Duodenal mucosa (tissue), 2 donors: ENCODE measurements around the gene FYN.

ENCODE experiments used
- H3K27ac ChIP-seq: one replicate; pipeline ENCODE4 v1.7.0; 2013; ENCODE audit warnings: low read depth, low read length
- H3K27me3 ChIP-seq, 2 donors: one replicate each; pipeline ENCODE4 v1.7.0; 2013; ENCODE audit warnings: low read length in 2 of 2, control low read depth in 1 of 2; ENCODE audit not compliant: insufficient read depth in 2 of 2, control insufficient read depth in 1 of 2
- H3K36me3 ChIP-seq, 2 donors: one replicate each; pipeline ENCODE4 v1.7.0; 2013; ENCODE audit warnings: low read length in 2 of 2, control low read depth in 1 of 2; ENCODE audit not compliant: insufficient read depth in 2 of 2, control insufficient read depth in 1 of 2
- H3K4me1 ChIP-seq, 2 donors: one replicate each; pipeline ENCODE4 v1.7.0; 2013; ENCODE audit warnings: low read length in 2 of 2, control low read depth in 1 of 2; ENCODE audit not compliant: insufficient read depth in 2 of 2, control insufficient read depth in 1 of 2
- H3K4me3 ChIP-seq, 2 donors: one replicate each; pipeline ENCODE4 v1.7.0; 2013; ENCODE audit warnings: low read length in 2 of 2, low read depth in 1 of 2
- H3K9ac ChIP-seq, 2 donors: one replicate each; pipeline ENCODE4 v1.7.0; 2013; ENCODE audit warnings: low read length in 2 of 2, low read depth in 1 of 2
- H3K9me3 ChIP-seq, 2 donors: one replicate each; pipeline ENCODE4 v1.7.0; 2013; ENCODE audit warnings: low read length in 2 of 2, control low read depth in 1 of 2; ENCODE audit not compliant: control insufficient read depth in 1 of 2

FYN gene

GRCh38 chr6:111723412-111723970, 149.8 kb downstream of the FYN start:
- no peaks in the 10 kb centered on the region for H3K9me3 ChIP-seq
- no peak overlapping the region for H3K9ac ChIP-seq
- H3K27me3 ChIP-seq: no peaks in the 10 kb centered on the region
- peaks cover 10% of the 10 kb centered on the region in 2 donors for H3K4me1 ChIP-seq
- H3K27ac ChIP-seq: no peak overlapping the region
- peaks cover 0 to 3% of the 10 kb centered on the region in 2 donors for H3K36me3 ChIP-seq
- no peak overlapping the region for H3K4me3 ChIP-seq

DNA sequence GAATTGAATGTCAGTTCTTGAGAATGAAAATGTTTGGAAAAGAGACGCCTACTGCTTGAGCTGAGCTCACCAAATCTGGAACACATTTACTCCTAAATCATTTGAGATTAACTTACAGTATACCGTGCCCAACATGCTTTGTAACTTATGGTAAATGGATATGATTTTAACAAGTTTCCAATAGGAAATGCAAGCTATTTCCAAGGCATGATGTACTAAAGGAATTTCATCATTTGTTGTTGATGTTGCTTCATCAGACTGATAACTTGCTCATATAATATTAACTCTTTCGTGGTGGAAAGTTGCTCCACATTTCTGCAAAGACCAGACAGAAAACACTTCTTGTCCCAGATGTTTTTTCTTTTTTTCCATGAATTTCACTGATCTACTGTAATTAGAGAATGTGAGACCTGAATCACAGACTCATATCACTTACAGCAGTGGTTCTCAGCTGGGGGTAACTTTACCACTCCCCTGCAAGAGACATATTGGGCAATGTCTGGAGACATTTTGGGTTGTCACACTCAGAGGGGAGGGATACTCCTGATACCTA, 151.0 kb downstream of the FYN start:
- Histone ChIP-seq H3K9ac (no peak overlapping the region), H3K27me3 (no peaks in the 10 kb centered on the region), H3K36me3 (peaks cover 0 to 3% of the 10 kb centered on the region in 2 donors), H3K9me3 (no peaks in the 10 kb centered on the region), H3K4me1 (peaks cover 10% of the 10 kb centered on the region in 2 donors), H3K4me3 (no peak overlapping the region), H3K27ac (no peak overlapping the region)

GRCh38 chr6:111721753-111722154, 151.5 kb downstream of the FYN start:
- H3K9me3 ChIP-seq: no peaks in the 10 kb centered on the region
- peaks cover 0 to 3% of the 10 kb centered on the region in 2 donors for H3K36me3 ChIP-seq
- no peak overlapping the region for H3K4me3 ChIP-seq
- no peak overlapping the region for H3K27ac ChIP-seq
- peaks cover 10% of the 10 kb centered on the region in 2 donors for H3K4me1 ChIP-seq
- H3K27me3 ChIP-seq: no peaks in the 10 kb centered on the region
- no peak overlapping the region for H3K9ac ChIP-seq

GRCh38 chr6:111720931-111721496, 152.2 kb downstream of the FYN start:
- no peaks in the 10 kb centered on the region for H3K27me3 ChIP-seq
- H3K9ac ChIP-seq: no peak overlapping the region
- peaks cover 10% of the 10 kb centered on the region in 2 donors for H3K4me1 ChIP-seq
- H3K9me3 ChIP-seq: no peaks in the 10 kb centered on the region
- H3K36me3 ChIP-seq: peaks cover 0 to 3% of the 10 kb centered on the region in 2 donors
- no peak overlapping the region for H3K4me3 ChIP-seq
- no peak overlapping the region for H3K27ac ChIP-seq

DNA sequence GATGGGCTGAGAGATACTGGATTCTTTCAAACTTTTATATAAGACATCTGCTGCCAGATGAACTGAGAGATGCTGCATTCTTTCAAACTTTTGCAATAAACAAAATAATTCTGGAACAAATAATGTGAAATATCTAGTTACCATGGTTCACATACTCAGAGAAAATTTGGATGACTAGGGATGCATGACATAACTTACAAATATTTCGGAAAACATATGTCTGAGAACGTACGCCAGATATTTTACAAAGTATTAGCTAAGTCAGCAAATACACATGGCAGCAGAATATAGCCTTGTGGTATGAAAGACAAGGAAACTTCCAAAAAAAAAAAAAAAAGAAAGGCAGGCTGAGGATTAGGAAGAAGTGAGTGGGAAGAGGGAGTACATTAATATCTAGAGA, 154.3 kb downstream of the FYN start:
- H3K27ac ChIP-seq: no peak overlapping the region
- H3K4me1 ChIP-seq: peaks cover 3 to 7% of the 10 kb centered on the region in 2 donors
- no peak overlapping the region for H3K4me3 ChIP-seq
- no peaks in the 10 kb centered on the region for H3K9me3 ChIP-seq
- H3K27me3 ChIP-seq: no peaks in the 10 kb centered on the region
- peaks cover 0 to 3% of the 10 kb centered on the region in 2 donors for H3K36me3 ChIP-seq
- no peak overlapping the region for H3K9ac ChIP-seq

- no peak overlapping the region for H3K27ac ChIP-seq
- no peak overlapping the region for H3K9ac ChIP-seq
- no peak overlapping the region for H3K4me3 ChIP-seq
- H3K4me1 ChIP-seq: peaks cover 0 to 6% of the 10 kb centered on the region in 2 donors
- no peaks in the 10 kb centered on the region for H3K27me3 ChIP-seq
- peaks cover 0 to 3% of the 10 kb centered on the region in 2 donors for H3K36me3 ChIP-seq
- no peaks in the 10 kb centered on the region for H3K9me3 ChIP-seq
Observed at GRCh38 chr6:111718326-111718725, 154.9 kb downstream of the FYN start.

DNA sequence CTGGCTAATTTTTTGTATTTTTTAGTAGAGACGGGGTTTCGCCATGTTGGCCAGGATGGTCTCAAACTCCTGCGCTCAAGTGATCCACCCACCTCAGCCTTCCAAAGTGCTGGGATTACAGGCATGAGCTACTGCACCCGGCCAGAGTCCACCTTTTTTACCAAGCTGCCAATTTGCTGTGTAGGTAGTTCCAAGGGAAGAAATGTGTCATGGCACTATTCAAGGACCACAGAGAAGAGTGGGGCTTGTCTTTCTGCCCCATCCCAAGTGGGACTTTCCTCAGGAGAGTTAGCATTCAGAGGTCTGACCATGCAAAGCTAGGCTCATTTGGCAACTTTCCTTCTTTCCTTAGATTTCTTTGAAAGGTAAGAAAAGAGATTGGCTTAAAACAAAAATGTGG, 155.6 kb downstream of the FYN start:
- Histone ChIP-seq H3K4me3 (no peak overlapping the region), H3K4me1 (peaks cover 0 to 6% of the 10 kb centered on the region in 2 donors), H3K27me3 (no peaks in the 10 kb centered on the region), H3K9ac (no peak overlapping the region), H3K27ac (no peak overlapping the region), H3K9me3 (no peaks in the 10 kb centered on the region), H3K36me3 (peaks cover 3 to 4% of the 10 kb centered on the region in 2 donors)

GRCh38 chr6:111716325-111716724, 156.9 kb downstream of the FYN start:
- H3K9me3 ChIP-seq: no peaks in the 10 kb centered on the region
- H3K4me3 ChIP-seq: no peak overlapping the region
- H3K9ac ChIP-seq: no peak overlapping the region
- peaks cover 3 to 10% of the 10 kb centered on the region in 2 donors for H3K36me3 ChIP-seq
- H3K4me1 ChIP-seq: peaks cover 5 to 9% of the 10 kb centered on the region in 2 donors
- H3K27ac ChIP-seq: no peak overlapping the region
- H3K27me3 ChIP-seq: no peaks in the 10 kb centered on the region

GRCh38 chr6:111715321-111715720, 157.9 kb downstream of the FYN start:
- Histone ChIP-seq H3K36me3 (peaks cover 3 to 10% of the 10 kb centered on the region in 2 donors), H3K27me3 (no peaks in the 10 kb centered on the region), H3K9me3 (no peaks in the 10 kb centered on the region), H3K9ac (no peak overlapping the region), H3K27ac (no peak overlapping the region), H3K4me1 (peaks cover 7 to 11% of the 10 kb centered on the region in 2 donors), H3K4me3 (no peak overlapping the region)

DNA sequence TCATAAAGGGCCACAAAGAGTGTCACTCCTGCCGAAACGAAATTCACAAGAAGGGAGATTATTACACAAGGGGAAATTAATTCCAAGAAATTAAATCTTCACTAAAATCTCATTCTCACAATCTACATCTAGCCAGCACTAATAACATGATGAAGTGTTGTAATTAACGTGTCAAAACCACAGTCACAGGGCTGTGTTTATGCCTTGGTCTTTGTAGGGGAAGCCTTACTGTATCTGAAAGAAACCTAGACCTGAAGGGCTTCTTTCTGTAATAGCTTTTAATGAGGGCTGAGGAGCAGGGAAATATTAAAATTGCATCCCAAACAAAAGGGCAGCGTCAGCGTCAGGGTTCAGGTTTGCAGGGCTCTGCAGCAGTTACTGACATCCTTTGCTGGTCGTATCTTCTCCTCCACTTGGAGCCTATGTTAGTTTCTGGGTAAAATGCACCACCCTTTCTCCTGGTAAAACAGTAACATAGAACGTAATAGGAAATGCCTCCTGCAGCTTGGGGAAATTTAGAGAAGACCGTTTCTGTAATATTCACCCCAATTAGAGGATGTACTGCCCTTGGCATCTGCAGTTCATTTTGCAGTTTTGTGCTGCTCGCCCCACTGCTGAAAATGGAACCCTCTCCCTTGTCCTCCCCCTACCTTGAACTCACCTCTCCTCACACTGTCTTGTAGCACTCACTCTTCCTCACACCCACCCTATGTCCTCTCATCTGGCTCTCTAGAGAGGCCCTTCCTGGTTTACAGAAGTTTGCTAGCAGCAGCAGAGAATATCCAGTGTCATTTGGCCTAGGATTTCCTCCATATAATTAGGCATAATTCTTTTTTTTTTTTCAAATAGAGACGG, 158.6 kb downstream of the FYN start:
- Histone ChIP-seq H3K27ac (no peak overlapping the region), H3K9me3 (no peaks in the 10 kb centered on the region), H3K36me3 (peaks cover 0 to 10% of the 10 kb centered on the region in 2 donors), H3K4me1 (peaks cover 11 to 15% of the 10 kb centered on the region in 2 donors), H3K4me3 (no peak overlapping the region), H3K27me3 (no peaks in the 10 kb centered on the region), H3K9ac (no peak overlapping the region)
